Erythroblast (primary cell): ENCODE measurements around the gene ATP2A2.

Experiments used
- GATA1 ChIP-seq: IDR thresholded peaks from 2 replicates; pipeline ENCODE4 v1.6.1; 2011; ENCODE audit warnings: low read depth, mild to moderate bottlenecking, control low read depth, low read length, moderate library complexity
- POLR2A ChIP-seq: IDR thresholded peaks from 2 replicates; pipeline ENCODE4 v1.6.1; 2011; ENCODE audit warnings: mild to moderate bottlenecking, low read length

GRCh38 chr12:110355073-110355472, 74.0 kb downstream of the ATP2A2 start:
- TF ChIP-seq POLR2A (no peak), GATA1 (no peak)
